HUES64 (cell line): ENCODE measurements around the gene DLG5.
"Not testable (repeated sequence)": the region's sequence is repeated elsewhere in the genome, so short reads cannot be mapped to it uniquely, and the experiment has no call there.

Experiments used
- H3K27ac ChIP-seq: 2 replicates; pipeline ENCODE4 v1.7.0; 2013; ENCODE audit warnings: low read depth, low read length, inconsistent platforms
- H3K27me3 ChIP-seq: 2 replicates; pipeline ENCODE4 v1.6.1; 2013; ENCODE audit warnings: mild to moderate bottlenecking, low read length; ENCODE audit not compliant: insufficient read depth
- H3K36me3 ChIP-seq: 2 replicates; pipeline ENCODE4 v1.6.1; 2013; ENCODE audit warnings: mild to moderate bottlenecking, low read length; ENCODE audit not compliant: insufficient read depth
- H3K4me1 ChIP-seq: 2 replicates; pipeline ENCODE4 v1.6.1; 2013; ENCODE audit warnings: mild to moderate bottlenecking, low read length, moderate library complexity; ENCODE audit not compliant: insufficient read depth
- H3K4me3 ChIP-seq: 2 replicates; pipeline ENCODE4 v1.5.1; 2013; ENCODE audit warnings: mild to moderate bottlenecking, low read length, moderate library complexity
- H3K9ac ChIP-seq: 2 replicates; pipeline ENCODE4 v1.6.1; 2013; ENCODE audit warnings: mild to moderate bottlenecking, low read depth, low read length
- H3K9me3 ChIP-seq: 2 replicates; pipeline ENCODE4 v1.6.1; 2013; ENCODE audit warnings: low read depth, low read length; ENCODE audit not compliant: insufficient read depth
- WGBS: fragments of 150-250, 120-280 bp; methylation state at CpG from one replicate; pipeline ENCODE4 v1.1.7; 2013; ENCODE audit warnings: missing lambda C conversion rate; 5-methylcytosine and 5-hydroxymethylcytosine counted together

Gene DLG5

DNA sequence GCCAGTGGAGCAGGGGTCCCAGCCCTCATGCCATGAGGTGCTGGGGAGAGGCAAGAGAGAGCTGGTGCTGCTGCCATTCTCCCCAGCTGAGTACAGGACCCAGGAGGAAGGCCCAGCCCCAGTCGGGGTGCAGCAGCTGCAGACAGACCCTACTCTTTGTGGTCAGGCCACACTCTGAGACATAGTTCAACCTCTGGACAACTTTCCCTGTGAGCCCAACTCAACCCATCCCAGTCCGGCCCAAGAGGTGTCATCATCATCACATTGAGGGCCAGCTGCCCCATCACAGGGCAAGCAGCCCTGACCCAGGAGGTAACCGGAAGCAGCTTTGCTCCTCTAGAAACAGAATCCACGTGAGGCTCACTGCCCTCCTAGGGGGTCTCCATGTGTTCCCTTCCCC lies 155.1 kb downstream of the DLG5 start:
- Histone ChIP-seq H3K9me3 (no peaks in the 10 kb centered on the region), H3K36me3 (no peaks in the 10 kb centered on the region), H3K27me3 (no peaks in the 10 kb centered on the region), H3K9ac (no peak overlapping the region), H3K4me1 (no peaks in the 10 kb centered on the region), H3K4me3 (no peak overlapping the region), H3K27ac (no peak overlapping the region)
- WGBS = 66% methylated on average over 4 of the region's 4 CpGs

DNA sequence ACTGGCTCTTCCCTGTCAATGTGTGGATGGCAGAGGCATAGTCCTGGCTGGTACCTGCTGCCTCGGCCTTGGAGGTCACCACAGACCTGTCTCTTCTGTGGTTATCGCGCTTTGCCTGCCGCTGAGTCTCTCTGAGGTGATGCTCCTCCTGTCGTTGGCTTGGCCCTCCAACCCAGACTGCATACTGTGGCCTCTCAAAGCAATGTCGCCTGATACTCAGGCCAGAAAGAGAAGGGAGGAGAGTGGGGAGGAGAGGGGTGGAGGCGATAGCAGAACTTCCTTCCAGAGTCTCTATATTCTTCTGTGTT lies 155.7 kb downstream of the DLG5 start:
- Histone ChIP-seq H3K36me3 (no peaks in the 10 kb centered on the region), H3K4me3 (no peak overlapping the region), H3K27me3 (no peaks in the 10 kb centered on the region), H3K9ac (no peak overlapping the region), H3K9me3 (no peaks in the 10 kb centered on the region), H3K27ac (no peak overlapping the region), H3K4me1 (no peaks in the 10 kb centered on the region)
- WGBS = 89% methylated on average over 6 of the region's 7 CpGs

DNA sequence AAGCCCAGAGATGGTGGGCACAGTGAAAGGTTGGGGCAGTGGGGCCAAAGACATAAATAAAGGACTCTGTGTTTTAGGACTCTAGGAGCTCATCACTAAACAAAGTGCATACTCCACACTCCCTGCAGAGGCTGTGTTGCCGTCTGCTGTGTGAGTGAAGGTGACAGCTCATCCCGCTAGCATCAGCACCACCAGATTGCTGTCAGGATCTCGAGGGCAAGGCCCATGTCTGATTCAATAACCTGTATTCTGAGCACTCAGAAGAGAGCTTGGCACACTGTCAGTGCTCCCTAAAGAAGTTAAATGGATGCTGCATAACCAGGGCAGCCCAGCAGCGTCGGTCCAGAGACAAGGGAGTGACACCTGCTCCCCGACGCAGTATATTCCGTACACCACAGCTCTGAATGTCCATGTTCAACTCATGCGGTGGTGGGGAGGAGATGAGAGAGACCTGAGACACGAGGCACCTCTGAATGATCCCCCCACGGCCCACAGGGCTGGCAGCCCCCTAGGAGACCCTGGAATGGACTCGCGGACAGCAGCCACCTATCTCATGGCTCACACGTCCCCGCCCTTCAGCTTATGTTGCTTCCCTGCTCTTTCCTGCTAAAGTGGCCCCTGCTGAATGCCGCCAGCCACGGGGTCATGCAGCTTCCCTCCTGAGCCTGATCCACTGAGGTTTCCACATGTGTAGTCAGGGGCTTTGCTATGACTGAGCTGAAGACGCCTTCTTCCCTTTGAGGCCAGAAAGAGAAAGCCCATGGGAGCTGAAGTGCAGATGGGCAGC lies 156.3 kb downstream of the DLG5 start:
- H3K36me3 ChIP-seq = no peaks in the 10 kb centered on the region
- WGBS = 80% methylated on average over 18 of the region's 18 CpGs
- H3K4me1 ChIP-seq = no peaks in the 10 kb centered on the region
- no peaks in the 10 kb centered on the region for H3K9me3 ChIP-seq
- H3K27ac ChIP-seq = no peak overlapping the region
- H3K27me3 ChIP-seq = no peaks in the 10 kb centered on the region
- no peak overlapping the region for H3K4me3 ChIP-seq
- no peak overlapping the region for H3K9ac ChIP-seq

DNA sequence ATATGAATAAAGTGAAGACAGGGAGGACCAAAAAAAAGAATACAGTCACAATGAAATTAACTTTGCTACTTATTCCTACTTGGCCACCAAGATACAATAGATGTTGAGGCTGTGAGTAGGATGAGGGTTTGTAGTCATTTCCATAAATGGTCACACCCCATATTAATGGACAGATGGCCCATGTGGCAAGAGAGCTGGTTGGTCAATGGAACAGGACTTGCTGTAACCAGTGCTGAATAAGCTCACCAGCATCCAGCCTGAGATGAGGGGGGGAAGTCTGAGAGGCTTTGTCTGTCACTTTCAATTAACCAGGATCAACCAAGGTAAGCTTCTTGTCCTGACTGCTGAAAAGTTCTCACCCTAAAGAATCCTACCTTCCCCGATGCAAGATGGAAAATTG lies 158.5 kb downstream of the DLG5 start:
- H3K27me3 ChIP-seq = no peaks in the 10 kb centered on the region
- no peak overlapping the region for H3K27ac ChIP-seq
- H3K9ac ChIP-seq = no peak overlapping the region
- 83% methylated on average over 1 of the region's 1 CpG for WGBS
- no peaks in the 10 kb centered on the region for H3K4me1 ChIP-seq
- no peak overlapping the region for H3K4me3 ChIP-seq
- no peaks in the 10 kb centered on the region for H3K36me3 ChIP-seq
- H3K9me3 ChIP-seq = no peaks in the 10 kb centered on the region

DNA sequence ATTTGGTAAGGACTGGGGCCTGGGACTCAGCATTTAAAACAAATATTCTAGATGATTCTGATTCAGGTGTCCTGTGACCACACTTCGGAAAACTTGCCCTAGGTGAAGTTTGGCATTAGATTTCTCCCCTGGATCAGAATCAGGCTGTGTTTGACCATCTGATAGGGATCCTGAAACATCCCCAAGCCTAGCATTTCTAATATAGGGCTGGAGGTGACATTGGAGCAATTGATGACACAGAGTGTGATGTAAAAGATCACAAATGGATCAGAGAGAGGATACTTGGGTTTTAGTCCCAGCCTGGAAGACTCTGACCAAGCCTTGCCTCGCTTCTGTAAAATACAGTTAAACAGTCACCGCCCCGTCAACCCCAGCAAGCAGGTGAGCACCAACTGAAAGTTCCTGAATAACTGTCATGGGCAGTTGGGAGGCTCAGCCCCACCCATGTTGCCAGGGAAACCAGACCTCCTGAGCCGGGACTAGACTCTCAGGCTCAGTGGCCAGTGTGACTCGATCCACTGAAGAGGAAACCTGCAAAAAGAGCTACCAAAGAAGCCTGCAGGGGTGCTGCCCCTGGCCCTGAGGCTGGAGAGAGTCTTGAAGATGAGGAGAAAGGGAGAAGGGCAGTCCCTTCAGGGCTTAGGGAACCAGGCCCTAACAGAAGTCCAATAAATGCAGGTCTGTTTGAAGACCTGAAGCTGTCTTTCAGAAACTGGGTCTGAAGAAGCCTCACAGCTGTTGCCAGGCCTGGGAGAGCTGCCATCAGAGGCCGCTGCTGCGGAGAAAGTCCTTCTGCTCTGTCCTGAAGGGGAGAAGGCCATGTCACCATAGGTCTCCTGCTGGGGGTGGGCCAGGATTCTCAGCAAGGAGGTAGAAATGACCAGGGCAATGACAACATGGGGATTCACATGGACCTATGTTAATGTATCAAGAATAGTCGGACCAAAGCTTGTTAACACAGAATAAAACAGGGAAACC lies 162.8 kb downstream of the DLG5 start:
- Histone ChIP-seq H3K4me1 (no peaks in the 10 kb centered on the region), H3K4me3 (no peak overlapping the region), H3K27ac (no peak overlapping the region), H3K27me3 (no peaks in the 10 kb centered on the region), H3K36me3 (no peaks in the 10 kb centered on the region), H3K9ac (no peak overlapping the region), H3K9me3 (no peaks in the 10 kb centered on the region)
- 82% methylated on average over 9 of the region's 9 CpGs for WGBS

DNA sequence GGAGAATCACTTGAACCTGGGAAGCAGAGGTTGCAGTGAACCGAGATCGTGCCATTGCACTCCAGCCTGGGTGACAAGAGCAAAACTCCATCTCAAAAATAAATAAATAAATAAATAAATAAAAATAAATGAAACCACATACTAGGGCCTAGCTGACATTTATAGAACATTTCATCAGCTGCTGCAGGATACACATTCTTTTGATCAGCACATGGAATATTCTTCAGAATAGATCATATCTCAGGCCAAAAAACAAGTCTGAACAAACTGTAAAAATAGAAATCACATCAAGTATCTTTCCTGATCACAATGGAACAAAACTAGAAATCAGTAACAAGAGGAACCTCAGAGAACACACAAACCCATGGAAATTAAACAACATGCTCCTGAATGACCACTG lies 168.1 kb downstream of the DLG5 start:
- not testable (repeated sequence) for H3K4me1 ChIP-seq, H3K27me3 ChIP-seq
- WGBS = 100% methylated on average over 1 of the region's 2 CpGs

DNA sequence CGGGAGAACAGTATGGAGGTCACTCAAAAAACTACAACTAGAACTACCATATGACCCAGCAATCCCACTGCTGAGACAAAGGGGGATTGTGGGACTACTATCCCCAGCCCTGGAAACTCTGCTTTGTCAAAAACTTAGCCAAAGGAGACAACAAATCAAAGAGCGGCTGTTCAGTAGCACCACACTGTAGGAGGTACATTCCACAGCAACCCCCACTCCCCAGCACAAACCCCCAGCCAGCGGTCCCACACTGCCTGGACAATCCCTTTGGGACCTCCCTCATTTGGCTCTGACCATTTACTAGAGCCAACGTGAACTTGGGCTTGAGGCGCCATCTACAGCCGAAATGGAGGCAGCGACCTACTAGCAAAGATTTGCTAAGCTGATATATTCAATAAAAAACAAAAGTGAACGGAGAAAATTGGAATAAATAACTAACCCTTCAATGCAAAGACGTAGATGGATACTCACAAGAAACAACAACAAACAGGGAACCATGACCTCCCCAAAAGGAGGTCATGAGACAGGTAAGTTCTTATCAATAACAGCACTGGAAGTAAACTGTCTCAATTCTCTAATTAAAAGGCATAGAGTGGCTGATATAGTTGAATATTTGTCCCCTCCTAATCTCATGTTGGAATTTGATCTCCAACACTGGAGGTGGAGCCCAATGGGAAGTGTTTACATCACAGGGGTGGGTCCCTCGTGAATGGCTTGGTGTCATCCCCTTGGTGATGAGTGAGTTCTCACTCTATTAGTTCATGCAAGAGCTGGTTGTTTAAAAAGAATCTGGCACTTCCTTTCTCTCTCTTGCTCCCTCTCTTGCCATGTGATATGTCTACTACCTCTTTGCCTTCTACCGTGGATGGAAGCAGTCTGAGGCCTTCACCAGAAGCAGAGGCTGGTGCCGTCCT lies 170.0 kb downstream of the DLG5 start:
- 14% methylated on average over 12 of the region's 12 CpGs for WGBS
- Histone ChIP-seq H3K4me1 (peaks cover 8% of the 10 kb centered on the region), H3K4me3 (peak overlapping the region; percentile 40), H3K36me3 (no peaks in the 10 kb centered on the region), H3K9ac (peak overlapping the region; percentile 43; the same call in 1 of the 2 replicates), H3K9me3 (no peaks in the 10 kb centered on the region), H3K27ac (no peak overlapping the region), H3K27me3 (no peaks in the 10 kb centered on the region)

More for the DNA sequence above, 168.1 kb downstream of the DLG5 start:
- not testable (repeated sequence) for H3K36me3 ChIP-seq, H3K27ac ChIP-seq, H3K9me3 ChIP-seq, H3K4me3 ChIP-seq, H3K9ac ChIP-seq

DNA sequence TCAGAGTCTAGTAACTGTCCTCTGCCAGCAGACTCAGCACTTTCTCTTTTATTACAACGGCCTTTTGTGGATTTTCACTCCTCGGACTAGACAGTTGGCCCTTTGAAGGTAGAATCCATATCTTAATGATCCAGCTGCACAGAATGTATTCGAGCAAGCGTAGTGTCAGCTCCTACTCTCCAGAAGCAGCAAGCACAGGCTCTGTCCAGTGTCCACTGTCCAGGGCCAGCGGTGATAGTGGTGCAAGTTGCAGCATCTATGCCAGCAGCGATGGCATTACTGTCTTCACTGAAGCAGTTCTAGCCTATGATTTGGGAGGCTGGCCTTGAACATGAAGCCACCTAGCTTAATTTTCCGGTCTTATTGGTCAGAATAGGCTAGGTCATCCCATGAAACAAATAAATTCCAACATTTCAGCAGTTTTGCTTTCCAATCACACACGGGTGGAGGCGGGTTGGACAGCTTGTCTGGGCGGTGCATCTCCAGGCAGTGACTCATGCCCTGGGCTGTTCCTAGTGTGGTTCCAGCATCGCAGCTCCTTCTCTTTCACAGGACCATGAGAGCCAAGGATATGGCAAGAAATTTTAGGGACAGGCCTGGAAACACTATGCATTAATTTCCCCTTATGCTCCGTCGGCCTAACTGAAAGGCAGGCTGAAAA lies 180.4 kb downstream of the DLG5 start:
- Histone ChIP-seq H3K27ac (no peak overlapping the region), H3K4me3 (no peak overlapping the region)
- 90% methylated on average over 13 of the region's 13 CpGs for WGBS

DNA sequence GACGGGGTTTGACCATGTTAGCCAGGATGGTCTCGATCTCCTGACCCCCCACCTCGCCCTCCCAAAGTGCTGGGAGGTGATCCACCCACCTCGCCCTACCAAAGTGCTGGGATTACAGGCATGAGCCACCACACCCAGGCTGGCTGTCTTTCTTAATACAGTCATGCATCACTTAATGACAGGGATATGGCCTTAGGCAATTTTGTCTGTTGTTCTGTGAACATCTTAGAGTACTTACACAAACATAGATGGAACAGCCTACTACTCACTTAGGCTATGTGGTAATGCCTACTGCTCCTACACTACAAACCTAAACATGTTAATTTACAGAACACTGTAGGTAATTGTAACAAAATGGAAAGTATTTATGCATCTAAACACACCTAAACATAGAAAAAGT lies 182.3 kb downstream of the DLG5 start:
- H3K36me3 ChIP-seq = no peaks in the 10 kb centered on the region
- H3K9me3 ChIP-seq = peaks cover 19% of the 10 kb centered on the region
- no peak overlapping the region for H3K27ac ChIP-seq
- no peak overlapping the region for H3K4me3 ChIP-seq
- WGBS = 96% methylated on average over 4 of the region's 4 CpGs
- H3K9ac ChIP-seq = no peak overlapping the region
- H3K4me1 ChIP-seq = no peaks in the 10 kb centered on the region
- no peaks in the 10 kb centered on the region for H3K27me3 ChIP-seq

More for the DNA sequence above, 180.4 kb downstream of the DLG5 start:
- H3K9ac ChIP-seq = no peak overlapping the region
- no peaks in the 10 kb centered on the region for H3K27me3 ChIP-seq
- H3K36me3 ChIP-seq = no peaks in the 10 kb centered on the region
- H3K9me3 ChIP-seq = 0 out of 2 replicates have a peak, but pooled peaks cover 2% of the 10 kb centered on the region
- H3K4me1 ChIP-seq = no peaks in the 10 kb centered on the region

DNA sequence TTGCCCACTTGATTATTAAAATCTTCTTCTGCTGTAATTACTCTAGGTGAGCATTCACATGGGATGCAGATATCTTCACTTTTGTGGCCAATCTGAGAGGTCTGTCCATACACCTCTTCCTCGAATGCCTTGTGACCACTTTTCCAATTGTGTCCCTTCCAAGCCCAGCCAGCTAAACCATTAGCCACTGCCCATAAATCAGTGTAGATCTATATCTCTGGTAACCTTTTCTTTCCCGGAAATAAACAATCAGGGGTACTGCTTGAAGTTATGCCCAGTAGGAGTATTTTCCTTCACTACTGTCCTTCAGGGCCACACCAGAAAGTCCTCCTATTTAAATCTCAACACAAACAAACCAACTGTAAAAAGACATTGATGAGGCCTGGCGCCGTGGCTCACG lies 184.4 kb downstream of the DLG5 start:
- Histone ChIP-seq H3K9ac (no peak overlapping the region), H3K4me1 (no peaks in the 10 kb centered on the region), H3K4me3 (no peak overlapping the region), H3K36me3 (no peaks in the 10 kb centered on the region), H3K9me3 (peaks cover 24% of the 10 kb centered on the region), H3K27me3 (no peaks in the 10 kb centered on the region), H3K27ac (no peak overlapping the region)
- WGBS = 92% methylated on average over 5 of the region's 5 CpGs
